BE2C (cell line): Measurements from ENCODE around the gene HEYL.

ENCODE experiments used
- DNase-seq: peaks from one replicate; pipeline ENCODE4 v3.0.0-alpha.2; 2020
- H3K27me3 ChIP-seq: fragments of 250-450 bp; sonication (Bioruptor Pico); 2 replicates; pipeline ENCODE4 v1.5.1; 2020; ENCODE audit warnings: mild to moderate bottlenecking
- H3K36me3 ChIP-seq: fragments of 250-450 bp; sonication (Bioruptor Pico); 2 replicates; pipeline ENCODE4 v1.5.1; 2020; ENCODE audit warnings: mild to moderate bottlenecking
- H3K4me1 ChIP-seq: fragments of 250-450 bp; sonication (Bioruptor Pico); 2 replicates; pipeline ENCODE4 v1.5.1; 2020
- H3K4me3 ChIP-seq: 2 replicates; pipeline ENCODE4 v1.5.1; 2011; ENCODE audit warnings: low read depth, low read length
- H3K9me3 ChIP-seq: fragments of 250-450 bp; sonication (Bioruptor Pico); 2 replicates; pipeline ENCODE4 v1.5.1; 2020
- TF ChIP-seq, protein P1 (sequence below): IDR thresholded peaks from 2 replicates; pipeline ENCODE4 v1.5.1; 2012; ENCODE audit warnings: mild to moderate bottlenecking, low read depth, low read length

Gene HEYL

DNA sequence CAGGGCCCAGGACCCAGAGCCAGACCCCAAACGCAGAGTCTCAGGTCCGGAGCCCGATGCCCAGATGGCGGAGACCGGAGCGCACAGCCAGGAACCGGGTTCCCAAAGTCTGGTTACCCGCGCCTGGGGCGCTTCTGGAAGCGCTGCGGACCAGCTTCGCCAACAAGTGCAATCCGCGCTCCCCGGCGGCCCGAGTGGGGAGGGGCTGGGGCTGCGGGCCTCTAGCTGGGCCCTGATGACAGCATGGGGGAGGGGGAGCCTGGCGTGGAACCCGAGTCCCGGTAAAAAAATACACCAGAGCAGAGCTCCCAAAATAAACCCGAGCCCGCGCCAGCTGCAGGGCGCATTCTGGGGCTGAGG is 32.0 kb upstream of the HEYL start:
- Histone ChIP-seq H3K27me3 (no peaks in the 10 kb centered on the region), H3K36me3 (no peaks in the 10 kb centered on the region), H3K9me3 (no peaks in the 10 kb centered on the region), H3K4me3 (peak overlapping the region; percentile 72), H3K4me1 (no peaks in the 10 kb centered on the region)
- TF ChIP-seq, protein P1, sequence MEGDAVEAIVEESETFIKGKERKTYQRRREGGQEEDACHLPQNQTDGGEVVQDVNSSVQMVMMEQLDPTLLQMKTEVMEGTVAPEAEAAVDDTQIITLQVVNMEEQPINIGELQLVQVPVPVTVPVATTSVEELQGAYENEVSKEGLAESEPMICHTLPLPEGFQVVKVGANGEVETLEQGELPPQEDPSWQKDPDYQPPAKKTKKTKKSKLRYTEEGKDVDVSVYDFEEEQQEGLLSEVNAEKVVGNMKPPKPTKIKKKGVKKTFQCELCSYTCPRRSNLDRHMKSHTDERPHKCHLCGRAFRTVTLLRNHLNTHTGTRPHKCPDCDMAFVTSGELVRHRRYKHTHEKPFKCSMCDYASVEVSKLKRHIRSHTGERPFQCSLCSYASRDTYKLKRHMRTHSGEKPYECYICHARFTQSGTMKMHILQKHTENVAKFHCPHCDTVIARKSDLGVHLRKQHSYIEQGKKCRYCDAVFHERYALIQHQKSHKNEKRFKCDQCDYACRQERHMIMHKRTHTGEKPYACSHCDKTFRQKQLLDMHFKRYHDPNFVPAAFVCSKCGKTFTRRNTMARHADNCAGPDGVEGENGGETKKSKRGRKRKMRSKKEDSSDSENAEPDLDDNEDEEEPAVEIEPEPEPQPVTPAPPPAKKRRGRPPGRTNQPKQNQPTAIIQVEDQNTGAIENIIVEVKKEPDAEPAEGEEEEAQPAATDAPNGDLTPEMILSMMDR: no peak
- peak; percentile 65 for DNase-seq

DNA sequence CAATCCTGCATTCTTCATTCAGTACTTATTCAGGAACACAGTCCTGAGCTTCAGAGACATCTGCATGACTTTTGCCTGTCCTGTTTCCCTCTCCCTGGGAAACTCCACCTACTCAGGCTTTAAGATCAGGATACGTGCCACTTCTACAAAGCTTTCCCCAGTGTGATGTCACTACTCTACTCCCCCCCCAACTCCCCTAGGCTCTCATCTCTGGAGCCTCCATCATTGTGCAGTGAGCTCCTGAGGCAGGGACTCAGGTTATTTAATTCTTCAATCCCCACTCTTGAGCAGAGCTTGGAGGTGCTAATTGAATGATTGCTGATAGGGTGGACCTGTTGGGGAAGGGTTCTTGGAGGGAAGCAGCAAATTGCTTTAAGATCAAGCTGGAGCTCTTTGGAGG is 31.2 kb upstream of the HEYL start:
- DNase-seq: no peak
- TF ChIP-seq, protein P1: no peak
- peak overlapping the region; percentile 72 for H3K4me3 ChIP-seq
- no peaks in the 10 kb centered on the region for H3K9me3 ChIP-seq
- H3K36me3 ChIP-seq: no peaks in the 10 kb centered on the region
- H3K4me1 ChIP-seq: no peaks in the 10 kb centered on the region
- H3K27me3 ChIP-seq: no peaks in the 10 kb centered on the region

DNA sequence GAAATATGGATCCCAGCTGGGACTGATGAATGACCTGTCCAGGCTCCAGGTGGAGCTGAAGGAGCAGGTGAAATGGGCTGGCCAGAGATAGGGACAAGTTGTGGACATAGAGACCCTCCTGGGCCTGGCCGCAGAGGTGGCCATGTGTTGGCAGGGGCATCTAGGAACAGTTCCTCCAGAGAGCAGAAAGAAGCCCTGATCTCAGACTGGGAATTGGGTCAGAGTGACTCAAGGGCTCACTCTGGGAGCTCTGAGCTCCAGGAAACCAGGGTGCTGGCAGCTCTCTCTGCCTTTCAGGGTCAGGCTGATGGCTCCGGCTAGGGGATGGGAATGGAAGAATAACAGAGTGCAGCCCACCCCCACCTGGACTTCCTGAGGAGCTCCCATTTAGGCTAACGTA is 29.5 kb upstream of the HEYL start:
- Histone ChIP-seq H3K4me1 (no peaks in the 10 kb centered on the region), H3K9me3 (no peaks in the 10 kb centered on the region), H3K36me3 (no peaks in the 10 kb centered on the region), H3K4me3 (no peak overlapping the region), H3K27me3 (no peaks in the 10 kb centered on the region)
- TF ChIP-seq, protein P1: no peak
- no peak for DNase-seq

DNA sequence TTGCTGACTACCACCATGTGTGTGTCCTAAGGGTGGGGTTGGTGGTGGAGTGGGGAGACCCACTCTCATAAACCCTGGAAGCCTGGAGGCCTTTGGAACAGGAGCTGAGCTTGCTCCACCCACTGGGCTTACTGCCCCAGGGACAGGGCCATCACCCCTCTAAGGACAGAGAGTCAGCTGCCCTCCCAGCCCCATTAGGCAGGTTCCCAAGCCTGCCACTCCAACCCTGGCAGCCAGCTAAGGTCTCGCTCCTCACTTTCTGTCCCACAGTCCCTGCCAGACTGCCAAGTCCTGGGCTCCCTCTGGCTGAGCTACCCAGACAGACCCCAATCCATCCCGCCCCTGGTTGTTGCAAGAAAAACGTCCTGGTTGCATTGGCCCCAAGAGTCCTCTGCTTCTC is 28.7 kb upstream of the HEYL start:
- H3K4me3 ChIP-seq: no peak overlapping the region
- no peaks in the 10 kb centered on the region for H3K27me3 ChIP-seq
- H3K36me3 ChIP-seq: no peaks in the 10 kb centered on the region
- no peaks in the 10 kb centered on the region for H3K9me3 ChIP-seq
- peaks cover 3% of the 10 kb centered on the region; the same call in 1 of the 2 replicates for H3K4me1 ChIP-seq
- TF ChIP-seq, protein P1: no peak
- no peak for DNase-seq

- H3K36me3 ChIP-seq: no peaks in the 10 kb centered on the region
- no peak overlapping the region for H3K4me3 ChIP-seq
- TF ChIP-seq, protein P1: no peak
- H3K27me3 ChIP-seq: no peaks in the 10 kb centered on the region
- no peak for DNase-seq
- peaks cover 3% of the 10 kb centered on the region; the same call in 1 of the 2 replicates for H3K4me1 ChIP-seq
- no peaks in the 10 kb centered on the region for H3K9me3 ChIP-seq
Observed at GRCh38 chr1:39666772-39667171, 27.3 kb upstream of the HEYL start.

DNA sequence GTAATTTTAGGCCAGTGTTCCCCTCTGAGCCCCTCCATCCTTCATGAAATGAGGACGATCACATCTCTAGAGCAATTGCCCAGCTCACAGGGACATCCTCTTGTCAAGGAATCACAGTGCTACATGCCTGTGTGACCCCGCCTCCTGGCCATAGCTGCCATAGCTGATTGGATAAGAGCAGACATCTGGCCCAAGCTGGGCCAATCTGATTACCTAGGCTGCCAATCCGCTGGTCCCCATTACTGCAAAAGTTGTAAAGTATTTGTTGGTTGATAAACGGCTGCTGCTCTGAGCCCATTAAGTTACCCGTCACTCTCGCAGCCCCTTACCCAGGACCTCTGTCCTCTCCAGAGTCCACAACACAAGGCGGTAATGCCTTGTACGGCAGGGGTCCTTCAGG is 24.1 kb upstream of the HEYL start:
- TF ChIP-seq, protein P1: no peak
- Histone ChIP-seq H3K4me3 (no peak overlapping the region), H3K9me3 (no peaks in the 10 kb centered on the region), H3K27me3 (no peaks in the 10 kb centered on the region), H3K36me3 (peaks cover under 1% of the 10 kb centered on the region; the same call in 1 of the 2 replicates), H3K4me1 (peaks cover 5% of the 10 kb centered on the region; the same call in 1 of the 2 replicates)
- DNase-seq: peak; percentile 36
